ENCODE measurements around the gene S100A11. TPM values are rescaled to one million over a fixed set of nuclear protein-coding genes. Genes with fewer than 3 reads are reported as not detected.

S100A11 gene
- total and polyA plus RNA-seq, 4 donors = 69.4 to 3,092 (median 1,654) TPM

DNA sequence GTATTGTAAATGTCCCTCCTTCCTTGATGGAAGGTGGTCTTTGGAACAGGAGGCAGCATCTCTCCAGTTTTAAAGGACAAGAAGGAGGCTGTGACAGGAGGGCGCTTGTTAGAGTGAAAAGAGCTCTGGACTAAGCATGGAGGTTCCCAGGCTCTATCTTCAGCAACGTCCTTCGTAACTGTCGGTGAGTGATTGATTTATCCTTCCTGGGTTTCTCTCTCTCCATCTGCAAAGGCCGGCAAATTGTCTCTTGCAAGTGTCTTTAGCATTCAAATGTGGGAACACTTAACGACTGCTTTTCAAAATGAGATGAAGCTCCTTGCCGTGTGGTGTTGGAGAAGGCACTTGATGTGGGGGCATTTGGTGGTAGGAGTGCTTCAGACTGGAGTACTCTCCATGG is 15.2 kb downstream of the S100A11 start:
- Histone ChIP-seq H3K9me3 (ENCODE audit: control insufficient read depth in 4 of 4, insufficient read depth in 3 of 4, low read length in 3 of 4) (no peaks in the 10 kb centered on the region), H3K9ac (ENCODE audit: insufficient read depth in 1 of 2, low read length in 2 of 2) (no peak overlapping the region), H3K27ac (ENCODE audit: low read depth in 1 of 2, low read length in 1 of 2) (no peak overlapping the region), H3K4me3 (no peak overlapping the region), H3K36me3 (ENCODE audit: control insufficient read depth in 4 of 4, insufficient read depth in 4 of 4, low read length in 4 of 4) (no peaks in the 10 kb centered on the region), H3K4me1 (ENCODE audit: control insufficient read depth in 5 of 5, insufficient read depth in 5 of 5, low read length in 5 of 5) (no peaks in the 10 kb centered on the region), H3K27me3 (ENCODE audit: control insufficient read depth in 3 of 3, insufficient read depth in 3 of 3, low read length in 2 of 3) (no peaks in the 10 kb centered on the region)
- TF ChIP-seq, protein P1, sequence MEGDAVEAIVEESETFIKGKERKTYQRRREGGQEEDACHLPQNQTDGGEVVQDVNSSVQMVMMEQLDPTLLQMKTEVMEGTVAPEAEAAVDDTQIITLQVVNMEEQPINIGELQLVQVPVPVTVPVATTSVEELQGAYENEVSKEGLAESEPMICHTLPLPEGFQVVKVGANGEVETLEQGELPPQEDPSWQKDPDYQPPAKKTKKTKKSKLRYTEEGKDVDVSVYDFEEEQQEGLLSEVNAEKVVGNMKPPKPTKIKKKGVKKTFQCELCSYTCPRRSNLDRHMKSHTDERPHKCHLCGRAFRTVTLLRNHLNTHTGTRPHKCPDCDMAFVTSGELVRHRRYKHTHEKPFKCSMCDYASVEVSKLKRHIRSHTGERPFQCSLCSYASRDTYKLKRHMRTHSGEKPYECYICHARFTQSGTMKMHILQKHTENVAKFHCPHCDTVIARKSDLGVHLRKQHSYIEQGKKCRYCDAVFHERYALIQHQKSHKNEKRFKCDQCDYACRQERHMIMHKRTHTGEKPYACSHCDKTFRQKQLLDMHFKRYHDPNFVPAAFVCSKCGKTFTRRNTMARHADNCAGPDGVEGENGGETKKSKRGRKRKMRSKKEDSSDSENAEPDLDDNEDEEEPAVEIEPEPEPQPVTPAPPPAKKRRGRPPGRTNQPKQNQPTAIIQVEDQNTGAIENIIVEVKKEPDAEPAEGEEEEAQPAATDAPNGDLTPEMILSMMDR (IDR thresholded peaks at IDR 0.05; ENCODE audit: control extremely low read depth, extremely low read depth) = no peak
- DNase-seq (no peak), ATAC-seq (ENCODE audit: insufficient read depth, low FRiP score) (no peak)
- 85 to 91% methylated on average over 7 of the region's 7 CpGs for WGBS, 2 donors

- DNase-seq (no peak), ATAC-seq (ENCODE audit: insufficient read depth, low FRiP score) (no peak)
- WGBS, 2 donors = 55 to 64% methylated on average over 3 of the region's 3 CpGs
- Histone ChIP-seq H3K27me3 (ENCODE audit: control insufficient read depth in 3 of 3, insufficient read depth in 3 of 3, low read length in 2 of 3) (no peaks in the 10 kb centered on the region), H3K9me3 (ENCODE audit: control insufficient read depth in 4 of 4, insufficient read depth in 3 of 4, low read length in 3 of 4) (no peaks in the 10 kb centered on the region), H3K36me3 (ENCODE audit: control insufficient read depth in 4 of 4, insufficient read depth in 4 of 4, low read length in 4 of 4) (no peaks in the 10 kb centered on the region), H3K9ac (ENCODE audit: insufficient read depth in 1 of 2, low read length in 2 of 2) (no peak overlapping the region), H3K4me3 (no peak overlapping the region), H3K27ac (ENCODE audit: low read depth in 1 of 2, low read length in 1 of 2) (no peak overlapping the region), H3K4me1 (ENCODE audit: control insufficient read depth in 5 of 5, insufficient read depth in 5 of 5, low read length in 5 of 5) (no peaks in the 10 kb centered on the region)
- TF ChIP-seq, protein P1 (IDR thresholded peaks at IDR 0.05; ENCODE audit: control extremely low read depth, extremely low read depth) = no peak
Observed at GRCh38 chr1:152020849-152021248, 16.0 kb downstream of the S100A11 start.

DNA sequence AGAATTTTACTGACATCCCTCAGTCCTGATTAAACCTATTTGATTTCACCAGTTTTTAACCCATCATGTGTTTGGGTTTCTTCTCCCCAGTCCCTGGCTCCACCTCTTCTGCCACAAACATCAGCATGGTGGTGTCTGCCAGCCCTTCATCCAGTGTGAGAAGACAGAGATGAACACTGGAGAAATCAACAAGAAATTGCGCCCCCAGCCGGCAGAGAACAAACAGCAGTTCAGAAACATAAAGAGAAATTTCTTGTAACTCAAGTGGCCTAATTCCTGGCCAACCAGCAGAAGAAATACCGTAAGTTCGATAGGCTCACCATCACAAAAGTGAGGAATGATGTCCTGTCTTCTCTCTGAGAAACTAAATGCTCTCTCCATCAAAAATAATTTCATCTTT is 18.3 kb downstream of the S100A11 start:
- ATAC-seq (ENCODE audit: insufficient read depth, low FRiP score) (no peak), DNase-seq (peak in 1 of 3 donors; percentile 14)
- Histone ChIP-seq H3K9ac (ENCODE audit: insufficient read depth in 1 of 2, low read length in 2 of 2) (no peak overlapping the region), H3K4me1 (ENCODE audit: control insufficient read depth in 5 of 5, insufficient read depth in 5 of 5, low read length in 5 of 5) (no peaks in the 10 kb centered on the region), H3K27ac (ENCODE audit: low read depth in 1 of 2, low read length in 1 of 2) (no peak overlapping the region), H3K36me3 (ENCODE audit: control insufficient read depth in 4 of 4, insufficient read depth in 4 of 4, low read length in 4 of 4) (no peaks in the 10 kb centered on the region), H3K27me3 (ENCODE audit: control insufficient read depth in 3 of 3, insufficient read depth in 3 of 3, low read length in 2 of 3) (no peaks in the 10 kb centered on the region), H3K4me3 (no peak overlapping the region), H3K9me3 (ENCODE audit: control insufficient read depth in 4 of 4, insufficient read depth in 3 of 4, low read length in 3 of 4) (no peaks in the 10 kb centered on the region)
- whole genome bisulfite sequencing, 2 donors = 46 to 51% methylated on average over 4 of the region's 4 CpGs
- TF ChIP-seq, protein P1 (IDR thresholded peaks at IDR 0.05; ENCODE audit: control extremely low read depth, extremely low read depth) = no peak

DNA sequence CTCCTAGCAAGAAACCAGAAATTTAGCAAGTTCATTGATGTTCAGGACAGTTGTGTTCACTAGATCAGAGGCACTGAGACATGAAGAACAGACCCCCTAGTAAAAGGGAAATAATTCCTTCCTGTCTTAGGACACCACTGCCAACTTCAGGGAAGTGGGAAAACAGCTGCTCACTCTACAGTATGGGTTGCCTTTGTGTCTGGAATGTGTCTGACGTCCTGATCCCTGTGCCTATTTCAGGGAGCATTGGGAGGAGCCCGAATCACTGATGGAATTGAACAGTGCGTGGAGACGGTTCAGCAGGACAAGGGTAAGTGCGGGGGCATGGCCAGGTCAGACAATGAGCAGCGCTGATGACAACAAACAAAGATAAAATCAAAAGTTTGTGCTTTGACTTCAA is 21.0 kb downstream of the S100A11 start:
- Histone ChIP-seq H3K27ac (ENCODE audit: low read depth in 1 of 2, low read length in 1 of 2) (no peak overlapping the region), H3K36me3 (ENCODE audit: control insufficient read depth in 4 of 4, insufficient read depth in 4 of 4, low read length in 4 of 4) (no peaks in the 10 kb centered on the region), H3K9ac (ENCODE audit: insufficient read depth in 1 of 2, low read length in 2 of 2) (no peak overlapping the region), H3K9me3 (ENCODE audit: control insufficient read depth in 4 of 4, insufficient read depth in 3 of 4, low read length in 3 of 4) (no peaks in the 10 kb centered on the region), H3K4me1 (ENCODE audit: control insufficient read depth in 5 of 5, insufficient read depth in 5 of 5, low read length in 5 of 5) (no peaks in the 10 kb centered on the region), H3K27me3 (ENCODE audit: control insufficient read depth in 3 of 3, insufficient read depth in 3 of 3, low read length in 2 of 3) (no peaks in the 10 kb centered on the region), H3K4me3 (no peak overlapping the region)
- no peak for ATAC-seq (ENCODE audit: insufficient read depth, low FRiP score)
- 64 to 77% methylated on average over 6 of the region's 6 CpGs for WGBS, 2 donors
- no peak for DNase-seq
- TF ChIP-seq, protein P1 (IDR thresholded peaks at IDR 0.05; ENCODE audit: control extremely low read depth, extremely low read depth) = no peak

Data from lung (tissue), 12 donors.